Mesendoderm (in vitro differentiated cells): ENCODE results near the gene ROBO2.

Experiments
- DNase-seq: peaks from one replicate; pipeline ENCODE4 v3.0.0; 2013
- H2AK5ac ChIP-seq: 2 replicates; pipeline ENCODE4 v1.6.1; 2013; ENCODE audit warnings: low read length, inconsistent platforms
- H2BK120ac ChIP-seq: 2 replicates; pipeline ENCODE4 v1.6.1; 2013; ENCODE audit warnings: low read depth, mild to moderate bottlenecking, low read length, moderate library complexity, mixed read lengths
- H2BK15ac ChIP-seq: replicated peaks from 2 replicates; pipeline ENCODE4 v1.6.1; 2013; ENCODE audit warnings: low read depth, mild to moderate bottlenecking, moderate library complexity
- H2BK5ac ChIP-seq: 2 replicates; pipeline ENCODE4 v1.6.1; 2013; ENCODE audit warnings: low read length, inconsistent platforms
- H3K18ac ChIP-seq: 2 replicates; pipeline ENCODE4 v1.6.1; 2013; ENCODE audit warnings: mild to moderate bottlenecking, low read length, mixed read lengths
- H3K23ac ChIP-seq: one replicate; pipeline ENCODE4 v1.6.1; 2013; ENCODE audit warnings: low read length
- H3K27ac ChIP-seq: 2 replicates; pipeline ENCODE4 v1.5.1; 2013; ENCODE audit warnings: low read depth, mild to moderate bottlenecking, inconsistent platforms, low read length, moderate library complexity
- H3K27me3 ChIP-seq: 2 replicates; pipeline ENCODE4 v1.6.1; 2013; ENCODE audit warnings: low read length, control low read depth, mild to moderate bottlenecking, inconsistent platforms; ENCODE audit not compliant: insufficient read depth, poor library complexity
- H3K36me3 ChIP-seq: 2 replicates; pipeline ENCODE4 v1.6.1; 2013; ENCODE audit warnings: low read length, inconsistent platforms; ENCODE audit not compliant: control insufficient read depth, insufficient read depth
- H3K4ac ChIP-seq: one replicate; pipeline ENCODE4 v1.6.1; 2013; ENCODE audit warnings: low read depth, mild to moderate bottlenecking, low read length, moderate library complexity
- H3K4me1 ChIP-seq: 2 replicates; pipeline ENCODE4 v1.6.1; 2013; ENCODE audit warnings: low read depth, low read length, inconsistent platforms; ENCODE audit not compliant: control insufficient read depth
- H3K4me2 ChIP-seq: 2 replicates; pipeline ENCODE4 v1.6.1; 2013; ENCODE audit warnings: low read length
- H3K4me3 ChIP-seq: 2 replicates; pipeline ENCODE4 v1.5.1; 2013; ENCODE audit warnings: mild to moderate bottlenecking, low read length
- H3K56ac ChIP-seq: one replicate; pipeline ENCODE4 v1.6.1; 2013; ENCODE audit warnings: low read length
- H3K79me1 ChIP-seq: 2 replicates; pipeline ENCODE4 v1.6.1; 2013; ENCODE audit warnings: low read length, inconsistent platforms
- H3K79me2 ChIP-seq: 2 replicates; pipeline ENCODE4 v1.6.1; 2013; ENCODE audit warnings: mild to moderate bottlenecking, low read length; ENCODE audit not compliant: control insufficient read depth, insufficient read depth
- H3K9ac ChIP-seq: 2 replicates; pipeline ENCODE4 v1.6.1; 2013; ENCODE audit warnings: low read length, inconsistent platforms
- H4K5ac ChIP-seq: one replicate; pipeline ENCODE4 v1.6.1; 2013; ENCODE audit warnings: low read length
- H4K8ac ChIP-seq: one replicate; pipeline ENCODE4 v1.6.1; 2013; ENCODE audit warnings: low read depth, mild to moderate bottlenecking, control low read depth, low read length, moderate library complexity
- WGBS: extraction: QIAGEN DNeasy Blood & Tissue Kit; methylation state at CpG from one replicate; pipeline ENCODE4 v1.1.7; 2013; ENCODE audit warnings: low lambda C conversion rate, missing lambda C conversion rate; ENCODE audit not compliant: insufficient coverage; ENCODE audit errors: extremely low coverage; 5-methylcytosine and 5-hydroxymethylcytosine counted together

Gene ROBO2

DNA sequence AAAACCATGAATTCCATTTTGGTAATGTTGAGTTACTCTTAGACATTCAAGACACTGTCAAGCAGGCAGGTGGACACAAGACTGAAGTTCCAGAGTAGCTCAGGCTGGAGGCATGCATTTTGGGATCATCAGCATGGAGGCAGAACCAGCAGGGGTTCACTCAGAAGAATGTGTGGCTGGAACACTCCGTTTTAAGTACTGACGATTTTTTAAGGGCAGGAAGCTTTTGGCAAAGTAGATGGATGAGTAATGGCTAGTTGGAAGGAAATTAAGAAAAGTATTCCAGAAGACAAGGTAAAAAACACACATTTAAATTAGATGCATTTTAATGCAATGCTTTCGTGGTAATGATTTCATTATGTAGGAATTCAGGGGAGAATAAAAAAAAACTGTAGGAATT, 420.4 kb downstream of the ROBO2 start:
- peak; percentile 27 for DNase-seq
- no CpG with 5 or more reads among the region's 3 CpGs for WGBS
- no peak overlapping the region for H3K18ac ChIP-seq

GRCh38 chr3:77462951-77463350, 423.1 kb downstream of the ROBO2 start:
- Histone ChIP-seq H2BK120ac (no peak overlapping the region), H3K36me3 (no peaks in the 10 kb centered on the region), H4K8ac (no peak overlapping the region), H3K4me3 (no peak overlapping the region), H2AK5ac (no peak overlapping the region), H3K27me3 (no peaks in the 10 kb centered on the region), H3K27ac (no peak overlapping the region), H3K79me2 (no peaks in the 10 kb centered on the region), H3K79me1 (no peaks in the 10 kb centered on the region), H3K9ac (no peak overlapping the region), H3K4ac (no peak overlapping the region), H2BK15ac (no peak overlapping the region), H3K4me1 (no peaks in the 10 kb centered on the region), H3K18ac (no peak overlapping the region), H3K56ac (no peak overlapping the region), H3K23ac (no peak overlapping the region), H3K4me2 (no peak overlapping the region), H4K5ac (no peak overlapping the region), H2BK5ac (no peak overlapping the region)
- DNase-seq, result no peak
- WGBS, result no CpG with 5 or more reads among the region's 1 CpG

More for the DNA sequence above, 420.4 kb downstream of the ROBO2 start:
- Histone ChIP-seq H3K23ac (no peak overlapping the region), H3K4ac (no peak overlapping the region), H3K9ac (no peak overlapping the region), H2BK120ac (no peak overlapping the region), H3K4me2 (no peak overlapping the region), H3K79me2 (no peaks in the 10 kb centered on the region), H2BK5ac (no peak overlapping the region), H3K4me3 (no peak overlapping the region), H3K56ac (no peak overlapping the region), H3K79me1 (no peaks in the 10 kb centered on the region), H4K8ac (no peak overlapping the region), H2BK15ac (no peak overlapping the region), H3K4me1 (no peaks in the 10 kb centered on the region), H3K27me3 (no peaks in the 10 kb centered on the region), H3K27ac (no peak overlapping the region), H3K36me3 (no peaks in the 10 kb centered on the region), H2AK5ac (no peak overlapping the region), H4K5ac (no peak overlapping the region)

DNA sequence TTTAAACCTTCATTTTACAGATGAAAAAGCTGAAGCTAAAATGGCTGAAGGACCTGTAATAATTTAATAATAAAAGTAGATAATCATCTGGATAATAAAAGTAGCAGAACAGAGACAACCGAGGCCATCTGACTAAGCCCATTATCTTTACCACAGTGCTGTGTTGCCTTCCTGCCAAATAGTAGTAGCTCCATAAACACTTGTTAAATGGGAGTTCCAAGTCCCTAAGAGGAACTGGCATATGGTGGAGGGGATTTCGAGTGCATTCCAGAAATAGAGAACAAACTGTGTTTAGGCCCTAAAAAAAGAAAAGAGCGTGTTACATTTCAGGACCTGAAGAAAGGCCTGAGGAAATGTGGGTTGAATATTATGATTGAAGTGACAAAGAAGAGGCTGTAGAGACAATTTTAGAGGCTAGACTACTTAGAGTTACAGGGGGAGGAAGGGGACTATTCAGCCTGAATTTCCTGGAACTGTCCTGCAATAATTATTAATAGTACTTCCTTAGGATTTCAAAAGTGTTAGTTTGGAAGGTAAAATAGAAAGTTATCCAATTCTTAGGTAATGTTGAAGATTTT, 424.3 kb downstream of the ROBO2 start:
- Histone ChIP-seq H3K79me1 (no peaks in the 10 kb centered on the region), H3K4me3 (no peak overlapping the region), H3K9ac (no peak overlapping the region), H4K8ac (no peak overlapping the region), H2AK5ac (no peak overlapping the region), H3K23ac (no peak overlapping the region), H3K27me3 (no peaks in the 10 kb centered on the region), H2BK5ac (no peak overlapping the region), H3K4me1 (no peaks in the 10 kb centered on the region), H2BK120ac (no peak overlapping the region), H2BK15ac (no peak overlapping the region), H4K5ac (no peak overlapping the region), H3K56ac (no peak overlapping the region), H3K27ac (no peak overlapping the region), H3K18ac (no peak overlapping the region), H3K36me3 (no peaks in the 10 kb centered on the region), H3K4ac (no peak overlapping the region), H3K4me2 (no peak overlapping the region), H3K79me2 (no peaks in the 10 kb centered on the region)
- WGBS, result no CpG with 5 or more reads among the region's 3 CpGs
- no peak for DNase-seq

DNA sequence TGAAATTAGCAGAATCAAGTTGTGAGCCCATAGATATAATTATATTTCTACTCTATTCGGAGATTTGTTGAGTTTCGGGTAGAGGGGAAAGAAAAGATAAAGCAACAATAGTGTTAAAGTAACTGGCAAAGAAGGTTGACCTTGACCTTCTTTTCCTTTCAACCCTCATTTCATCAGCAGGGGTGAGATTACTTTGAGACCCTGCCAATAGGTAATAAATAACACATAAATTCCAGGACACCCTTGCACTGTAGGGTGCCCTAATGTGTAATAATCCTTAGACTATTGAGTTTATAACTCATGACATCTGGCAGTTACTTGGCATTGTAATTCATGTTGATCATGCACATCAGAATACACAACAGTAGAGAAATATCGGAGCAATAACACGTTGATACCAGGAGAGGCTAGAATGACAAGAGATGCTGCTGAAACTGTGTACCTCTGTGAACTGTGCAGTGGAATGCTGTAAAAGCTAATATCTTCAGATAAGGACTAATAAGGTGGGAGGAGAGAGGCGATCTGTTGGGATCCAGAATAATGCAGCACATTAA, 426.7 kb downstream of the ROBO2 start:
- Histone ChIP-seq H4K8ac (no peak overlapping the region), H4K5ac (no peak overlapping the region), H3K27me3 (no peaks in the 10 kb centered on the region), H3K18ac (no peak overlapping the region), H3K4ac (no peak overlapping the region), H3K56ac (no peak overlapping the region), H2BK15ac (no peak overlapping the region), H3K36me3 (no peaks in the 10 kb centered on the region), H3K79me1 (no peaks in the 10 kb centered on the region), H3K4me3 (no peak overlapping the region), H2BK5ac (no peak overlapping the region), H3K23ac (no peak overlapping the region), H2AK5ac (no peak overlapping the region), H2BK120ac (no peak overlapping the region), H3K4me2 (no peak overlapping the region), H3K79me2 (no peaks in the 10 kb centered on the region), H3K9ac (no peak overlapping the region), H3K4me1 (no peaks in the 10 kb centered on the region), H3K27ac (no peak overlapping the region)
- DNase-seq, result no peak
- WGBS, result no CpG with 5 or more reads among the region's 5 CpGs

DNA sequence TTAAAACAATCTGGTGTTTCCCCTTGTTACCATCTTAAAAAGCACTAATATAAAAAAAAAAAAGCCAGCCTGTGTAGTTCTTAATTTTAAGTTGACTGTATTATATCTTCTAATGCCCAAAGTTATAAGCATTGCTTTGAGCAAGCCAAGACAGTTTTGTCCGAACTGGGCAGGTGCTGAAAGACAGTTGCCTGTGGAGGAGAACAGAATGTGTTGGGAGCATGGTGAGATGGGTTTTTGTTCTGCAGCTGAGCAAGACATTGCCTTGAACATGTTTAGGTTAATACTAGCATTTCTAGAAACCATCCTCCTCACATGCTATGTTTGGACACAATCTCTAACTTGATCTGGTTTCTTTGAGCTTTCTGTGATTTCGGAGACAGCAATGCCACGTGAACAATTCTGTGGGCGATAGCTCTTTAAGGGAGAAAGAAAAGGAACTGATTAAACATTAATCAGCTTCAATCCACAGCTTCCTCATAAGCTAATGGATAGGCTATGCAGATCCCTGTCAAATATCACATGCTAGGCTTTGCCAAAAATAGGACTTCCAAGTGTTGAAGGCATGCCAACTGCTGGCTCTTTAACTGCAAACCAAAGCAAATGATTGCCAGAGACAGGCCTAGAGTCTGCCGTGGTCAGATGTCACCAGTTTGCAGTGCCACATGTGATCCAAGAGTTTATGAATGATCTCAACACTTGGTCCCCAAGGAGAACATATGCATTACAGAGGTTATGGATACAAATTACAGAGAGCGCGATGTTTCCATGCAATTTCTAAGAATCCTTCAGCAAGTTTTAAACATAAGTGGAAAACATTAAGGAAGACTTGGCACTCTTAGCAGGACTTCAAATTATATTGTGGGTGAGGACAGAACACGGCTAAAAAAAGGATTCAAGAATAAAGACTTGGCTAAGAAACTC, 428.1 kb downstream of the ROBO2 start:
- WGBS, result no CpG with 5 or more reads among the region's 8 CpGs
- H3K4me1 ChIP-seq, result no peaks in the 10 kb centered on the region
- no peak overlapping the region for H3K9ac ChIP-seq
- H4K8ac ChIP-seq, result no peak overlapping the region
- no peak overlapping the region for H2BK15ac ChIP-seq
- H3K27ac ChIP-seq, result no peak overlapping the region
- H3K27me3 ChIP-seq, result no peaks in the 10 kb centered on the region
- H3K18ac ChIP-seq, result no peak overlapping the region
- no peak overlapping the region for H2BK120ac ChIP-seq
- no peaks in the 10 kb centered on the region for H3K79me1 ChIP-seq
- no peak overlapping the region for H2AK5ac ChIP-seq
- H3K79me2 ChIP-seq, result no peaks in the 10 kb centered on the region
- DNase-seq, result no peak
- no peaks in the 10 kb centered on the region for H3K36me3 ChIP-seq
- no peak overlapping the region for H4K5ac ChIP-seq
- H3K4ac ChIP-seq, result no peak overlapping the region
- no peak overlapping the region for H3K56ac ChIP-seq
- no peak overlapping the region for H3K4me2 ChIP-seq
- H3K4me3 ChIP-seq, result no peak overlapping the region
- H3K23ac ChIP-seq, result no peak overlapping the region
- no peak overlapping the region for H2BK5ac ChIP-seq
